SK-N-SH (cell line): ENCODE data around the gene SHROOM2. TPM values are rescaled to one million over a fixed set of nuclear protein-coding genes. Genes with fewer than 3 reads are reported as not detected.

Experiments used
- CTCF ChIA-PET: fragments of 300-600, 350-600 bp; formaldehyde crosslinking; extraction: SDS; loops from one replicate; lab custom pipeline; 2021; lab: Yijun Ruan, JAX
- POLR2A ChIA-PET: fragments of 350-600 bp; sonication (Branson Sonifier 250); formaldehyde crosslinking; extraction: SDS; loops from one replicate; lab custom pipeline; 2020; ENCODE audit warnings: antibody characterized with exemption, inconsistent platforms; lab: Yijun Ruan, JAX
- DNase-seq: peaks from one replicate; pipeline ENCODE4 v3.0.0; 2012
- H2AFZ ChIP-seq: fragments of 200-600 bp; sonication (generic); 2 replicates; pipeline ENCODE4 v1.8.1; 2016; ENCODE audit warnings: antibody characterized with exemption, mild to moderate bottlenecking, low read depth
- H3F3A ChIP-seq: fragments of 200-600 bp; sonication (generic); replicated peaks from 2 replicates; pipeline ENCODE3; 2016; ENCODE audit warnings: antibody characterized with exemption, mild to moderate bottlenecking; ENCODE audit not compliant: insufficient read depth
- H3K27ac ChIP-seq, 2 experiments: fragments of 200-500 bp in 1 of 2; fragments of 200-600 bp in 1 of 2; sonication (Bioruptor generic) in 1 of 2; sonication (generic), shearing (Covaris generic) in 1 of 2; 2 replicates each; pipeline versions ENCODE4 v1.5.1 to v1.6.1; 2014 to 2016; ENCODE audit warnings: low read depth in 2 of 2, inconsistent platforms in 1 of 2, low read length in 1 of 2, mild to moderate bottlenecking in 1 of 2, mixed read lengths in 1 of 2
- H3K27me3 ChIP-seq: fragments of 200-600 bp; sonication (generic), shearing (Covaris generic); 2 replicates; pipeline ENCODE4 v1.6.1; 2016; ENCODE audit warnings: mixed run types; ENCODE audit not compliant: insufficient read depth
- H3K36me3 ChIP-seq, 2 experiments: fragments of 200-500 bp in 1 of 2; fragments of 200-600 bp in 1 of 2; sonication (Bioruptor generic) in 1 of 2; sonication (generic) in 1 of 2; replicated peaks in 1 of 2; 2 replicates each; pipeline versions ENCODE3 to v1.5.1; 2014 to 2016; ENCODE audit warnings: low read length in 1 of 2, mild to moderate bottlenecking in 1 of 2; ENCODE audit not compliant: insufficient read depth in 2 of 2, control insufficient read depth in 1 of 2
- H3K4me1 ChIP-seq, 2 experiments: fragments of 200-500 bp in 1 of 2; fragments of 200-600 bp in 1 of 2; sonication (Bioruptor generic) in 1 of 2; sonication (generic), shearing (Covaris generic) in 1 of 2; 2 replicates each; pipeline versions ENCODE4 v1.5.1 to v1.6.1; 2014 to 2016; ENCODE audit warnings: low read depth in 1 of 2, low read length in 1 of 2, mixed run types in 1 of 2; ENCODE audit not compliant: insufficient read depth in 2 of 2, control insufficient read depth in 1 of 2
- H3K4me2 ChIP-seq: fragments of 200-600 bp; sonication (generic), shearing (Covaris generic); 2 replicates; pipeline ENCODE4 v1.6.1; 2017; ENCODE audit warnings: mixed run types
- H3K4me3 ChIP-seq, 2 experiments: fragments of 200-500 bp in 1 of 2; fragments of 200-600 bp in 1 of 2; sonication (Bioruptor generic) in 1 of 2; sonication (generic), shearing (Covaris generic) in 1 of 2; 2 replicates each; pipeline versions ENCODE4 v1.5.1 to v1.8.1; 2014 to 2016; ENCODE audit warnings: low read depth in 2 of 2, inconsistent platforms in 1 of 2, low read length in 1 of 2, mild to moderate bottlenecking in 1 of 2, mixed read lengths in 1 of 2, moderate library complexity in 1 of 2
- H3K79me2 ChIP-seq: fragments of 200-600 bp; sonication (generic); 2 replicates; pipeline ENCODE4 v1.8.1; 2017; ENCODE audit warnings: mild to moderate bottlenecking; ENCODE audit not compliant: insufficient read depth
- H3K9ac ChIP-seq: fragments of 200-600 bp; sonication (generic); 2 replicates; pipeline ENCODE4 v1.6.1; 2017; ENCODE audit warnings: mixed run types
- H3K9me2 ChIP-seq: fragments of 200-600 bp; sonication (generic); 2 replicates; pipeline ENCODE4 v1.6.1; 2017; ENCODE audit warnings: mixed run types
- H3K9me3 ChIP-seq: fragments of 200-600 bp; sonication (generic); 2 replicates; pipeline ENCODE4 v1.6.1; 2017; ENCODE audit warnings: mixed run types, mild to moderate bottlenecking, moderate library complexity
- H4K20me1 ChIP-seq: fragments of 200-600 bp; sonication (generic); 2 replicates; pipeline ENCODE4 v1.6.1; 2017; ENCODE audit warnings: mild to moderate bottlenecking, mixed run types; ENCODE audit not compliant: insufficient read depth
- CHD2 ChIP-seq: fragments of 150-350 bp; IDR thresholded peaks from 2 replicates; pipeline ENCODE4 v1.6.1; 2018; ENCODE audit warnings: low read length; ENCODE audit not compliant: partially characterized antibody
- ELF1 ChIP-seq: IDR thresholded peaks from 2 replicates; pipeline ENCODE4 v1.4.0; 2012
- EP300 ChIP-seq, 2 experiments: IDR thresholded peaks; 2 replicates each; pipeline versions ENCODE4 v1.4.0 to v1.6.1; 2012; ENCODE audit warnings: borderline replicate concordance in 1 of 2, low read depth in 1 of 2, low read length in 1 of 2
- FOSL2 ChIP-seq: IDR thresholded peaks from 2 replicates; pipeline ENCODE4 v1.4.0; 2012; ENCODE audit warnings: low read depth, mild to moderate bottlenecking, moderate library complexity, borderline replicate concordance
- GABPA ChIP-seq: IDR thresholded peaks from 2 replicates; pipeline ENCODE4 v1.4.0; 2012; ENCODE audit warnings: low read depth, mild to moderate bottlenecking
- GATA2 ChIP-seq: sonication (generic); formaldehyde crosslinking; IDR thresholded peaks from 2 replicates; pipeline ENCODE4 v1.5.0; 2020; ENCODE audit warnings: mild to moderate bottlenecking, missing genetic modification reagents
- JUND ChIP-seq: IDR thresholded peaks from 2 replicates; pipeline ENCODE4 v1.4.0; 2012
- NRF1 ChIP-seq: IDR thresholded peaks from 2 replicates; pipeline ENCODE4 v1.6.1; 2012; ENCODE audit warnings: low read depth, mild to moderate bottlenecking, low read length
- POLR2AphosphoS5 ChIP-seq: IDR thresholded peaks from 2 replicates; pipeline ENCODE4 v1.6.1; 2012; ENCODE audit warnings: low read depth, low read length
- RAD21 ChIP-seq: IDR thresholded peaks from 2 replicates; pipeline ENCODE4 v1.6.1; 2012; ENCODE audit warnings: mild to moderate bottlenecking, low read length
- RXRA ChIP-seq: IDR thresholded peaks from 2 replicates; pipeline ENCODE4 v1.4.0; 2012; ENCODE audit warnings: low read depth, mild to moderate bottlenecking, borderline replicate concordance
- SMC3 ChIP-seq: IDR thresholded peaks from 2 replicates; pipeline ENCODE4 v1.6.1; 2012; ENCODE audit warnings: low read depth, low read length, improper control_type of control experiment
- TCF12 ChIP-seq: IDR thresholded peaks from 2 replicates; pipeline ENCODE4 v1.4.0; 2012
- ZBTB33 ChIP-seq: IDR thresholded peaks from 2 replicates; pipeline ENCODE4 v1.4.0; 2012; ENCODE audit warnings: low read depth, borderline replicate concordance
- WGBS: methylation state at CpG from one replicate; pipeline ENCODE4 v1.1.6; 2017; ENCODE audit warnings: low lambda C conversion rate; 5-methylcytosine and 5-hydroxymethylcytosine counted together
- polyA plus RNA-seq, 3 experiments: library from polyadenylated mRNA; depleted of rRNA; stranded (reverse); fragments of >200 nt; gene quantifications; 2 replicates each; pipeline ENCODE4 v1.2.3, GENCODE V29; 2012
- TF ChIP-seq, protein P1 (sequence below): IDR thresholded peaks from 2 replicates; pipeline ENCODE4; 2012
- TF ChIP-seq, protein P2 (sequence below): fragments of 150-350 bp; IDR thresholded peaks from 2 replicates; pipeline ENCODE4 v1.6.1; 2016; ENCODE audit warnings: mild to moderate bottlenecking, low read depth, low read length
- TF ChIP-seq, protein P3 (sequence below): IDR thresholded peaks from 2 replicates; pipeline ENCODE4 v1.6.1; 2012; ENCODE audit warnings: mild to moderate bottlenecking, low read depth, low read length, moderate library complexity

SHROOM2 gene
- polyA plus RNA-seq, 1 of the 3 experiments (the other 2 are of a cell fraction), result not detected

DNA sequence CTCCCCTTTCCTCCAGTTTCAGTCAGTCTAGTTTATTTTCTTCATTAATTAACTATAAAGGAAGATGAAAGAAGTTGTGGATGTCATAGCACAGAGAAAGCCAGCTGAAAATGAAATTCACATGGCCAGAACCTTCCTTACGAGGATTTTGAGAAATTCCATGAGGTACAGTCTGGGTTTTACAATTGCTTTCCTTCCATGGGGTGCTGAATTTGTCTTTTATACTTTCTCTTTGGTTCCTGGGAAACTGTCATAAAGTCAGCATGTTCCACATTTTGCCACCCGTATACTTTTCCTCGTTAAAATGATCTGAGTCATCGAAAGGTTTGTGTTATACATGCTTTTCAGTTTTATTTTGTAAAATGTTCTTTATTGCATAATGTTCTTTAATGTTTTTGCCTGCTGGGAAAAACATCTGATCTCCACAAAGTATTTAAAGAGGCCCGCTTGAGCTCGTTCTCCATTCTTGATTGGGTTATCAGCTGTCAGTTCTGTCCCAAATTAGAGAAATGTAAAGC lies 102.8 kb downstream of the SHROOM2 start (continued):
- TF ChIP-seq, protein P1, sequence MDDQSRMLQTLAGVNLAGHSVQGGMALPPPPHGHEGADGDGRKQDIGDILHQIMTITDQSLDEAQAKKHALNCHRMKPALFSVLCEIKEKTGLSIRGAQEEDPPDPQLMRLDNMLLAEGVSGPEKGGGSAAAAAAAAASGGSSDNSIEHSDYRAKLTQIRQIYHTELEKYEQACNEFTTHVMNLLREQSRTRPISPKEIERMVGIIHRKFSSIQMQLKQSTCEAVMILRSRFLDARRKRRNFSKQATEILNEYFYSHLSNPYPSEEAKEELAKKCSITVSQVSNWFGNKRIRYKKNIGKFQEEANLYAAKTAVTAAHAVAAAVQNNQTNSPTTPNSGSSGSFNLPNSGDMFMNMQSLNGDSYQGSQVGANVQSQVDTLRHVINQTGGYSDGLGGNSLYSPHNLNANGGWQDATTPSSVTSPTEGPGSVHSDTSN, result no peak
- TF ChIP-seq EP300 (IDR thresholded peaks at IDR 0.05; ENCODE audit: borderline replicate concordance in 1 of 2, low read depth in 1 of 2, low read length in 1 of 2) (no peak), FOSL2 (no peak)

DNA sequence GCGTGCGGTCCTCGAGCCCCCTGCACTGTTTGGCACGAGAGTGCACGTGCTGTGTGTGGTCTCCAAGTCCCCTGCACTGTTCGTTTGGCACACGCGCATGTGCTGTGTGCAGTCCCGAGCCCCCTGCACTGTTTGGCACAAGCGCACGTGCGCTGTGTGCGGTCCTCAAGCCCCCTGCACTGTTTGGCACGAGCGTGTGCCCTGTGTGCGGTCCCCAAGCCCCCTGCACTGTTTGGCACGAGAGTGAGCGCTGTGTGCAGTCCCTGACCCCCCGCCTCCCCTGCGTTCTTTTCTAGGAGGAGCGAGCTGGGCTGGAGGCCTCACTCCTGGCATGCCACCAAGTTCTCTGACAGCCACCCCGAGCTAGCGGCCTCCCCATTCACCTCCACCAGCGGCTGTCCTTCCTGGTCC lies 104.5 kb downstream of the SHROOM2 start:
- no peak for TF ChIP-seq NRF1
- TF ChIP-seq RXRA, result no peak
- TF ChIP-seq TCF12, result no peak
- TF ChIP-seq EP300 (IDR thresholded peaks at IDR 0.05; ENCODE audit: borderline replicate concordance in 1 of 2, low read depth in 1 of 2, low read length in 1 of 2), result no peak
- TF ChIP-seq JUND, result no peak
- no peak for TF ChIP-seq RAD21
- TF ChIP-seq, protein P2, sequence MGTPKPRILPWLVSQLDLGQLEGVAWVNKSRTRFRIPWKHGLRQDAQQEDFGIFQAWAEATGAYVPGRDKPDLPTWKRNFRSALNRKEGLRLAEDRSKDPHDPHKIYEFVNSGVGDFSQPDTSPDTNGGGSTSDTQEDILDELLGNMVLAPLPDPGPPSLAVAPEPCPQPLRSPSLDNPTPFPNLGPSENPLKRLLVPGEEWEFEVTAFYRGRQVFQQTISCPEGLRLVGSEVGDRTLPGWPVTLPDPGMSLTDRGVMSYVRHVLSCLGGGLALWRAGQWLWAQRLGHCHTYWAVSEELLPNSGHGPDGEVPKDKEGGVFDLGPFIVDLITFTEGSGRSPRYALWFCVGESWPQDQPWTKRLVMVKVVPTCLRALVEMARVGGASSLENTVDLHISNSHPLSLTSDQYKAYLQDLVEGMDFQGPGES, result no peak
- TF ChIP-seq SMC3, result no peak
- no peak for DNase-seq
- Histone ChIP-seq H3K9ac (no peak overlapping the region), H3K4me3 (no peak overlapping the region), H3K4me2 (no peak overlapping the region), H3K4me1 (no peaks in the 10 kb centered on the region), H3K27ac (no peak overlapping the region), H4K20me1 (no peaks in the 10 kb centered on the region), H3K27me3 (peaks cover 6% of the 10 kb centered on the region; the same call in 1 of the 2 replicates), H3K9me2 (no peaks in the 10 kb centered on the region), H3K9me3 (no peaks in the 10 kb centered on the region), H3K36me3 (no peaks in the 10 kb centered on the region), H3F3A (no peaks in the 10 kb centered on the region), H2AFZ (no peak overlapping the region), H3K79me2 (no peaks in the 10 kb centered on the region)
- 43% methylated on average over 14 of the region's 24 CpGs for WGBS
- ChIA-PET POLR2A (no interaction called here), CTCF (no interaction called here)

DNA sequence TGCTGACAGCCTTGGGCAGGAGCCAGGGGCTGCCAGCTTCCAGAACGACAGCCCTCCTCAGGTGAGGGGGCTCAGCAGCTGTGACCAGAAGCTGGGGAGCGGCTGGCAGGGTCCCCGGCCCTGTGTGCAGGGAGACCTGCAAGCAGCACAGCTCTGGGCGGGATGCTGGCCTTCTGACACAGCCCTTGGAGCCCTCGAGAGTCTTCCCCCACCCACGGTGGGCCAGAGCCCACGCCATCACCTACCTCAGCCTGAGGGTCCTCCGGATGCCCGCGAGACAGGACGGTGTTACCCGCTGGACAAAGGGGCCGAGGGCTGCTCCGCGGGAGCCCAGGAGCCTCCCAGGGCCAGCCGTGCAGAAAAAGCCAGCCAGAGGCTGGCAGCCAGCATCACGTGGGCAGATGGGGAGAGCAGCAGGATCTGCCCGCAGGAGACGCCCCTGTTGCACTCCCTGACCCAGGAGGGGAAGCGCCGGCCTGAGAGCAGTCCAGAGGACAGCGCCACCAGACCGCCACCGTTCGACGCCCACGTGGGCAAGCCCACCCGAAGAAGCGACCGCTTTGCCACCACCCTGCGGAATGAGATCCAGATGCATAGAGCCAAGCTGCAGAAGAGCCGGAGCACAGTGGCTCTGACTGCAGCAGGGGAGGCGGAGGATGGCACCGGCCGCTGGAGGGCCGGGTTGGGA lies 109.1 kb downstream of the SHROOM2 start:
- ChIA-PET CTCF (interaction anchor here (1.2 to 1.3 kb wide), 2 partner anchors 9 to 224 kb away, joined by 3 read pairs; no protein-coding TSS in a partner anchor), POLR2A (no interaction called here)
- DNase-seq, result no peak
- H4K20me1 ChIP-seq, result no peaks in the 10 kb centered on the region
- no peak for TF ChIP-seq GATA2 (CRISPR knock-in tag)
- TF ChIP-seq RAD21, result no peak
- TF ChIP-seq ZBTB33, result no peak
- TF ChIP-seq CHD2, result no peak
- TF ChIP-seq, protein P3, sequence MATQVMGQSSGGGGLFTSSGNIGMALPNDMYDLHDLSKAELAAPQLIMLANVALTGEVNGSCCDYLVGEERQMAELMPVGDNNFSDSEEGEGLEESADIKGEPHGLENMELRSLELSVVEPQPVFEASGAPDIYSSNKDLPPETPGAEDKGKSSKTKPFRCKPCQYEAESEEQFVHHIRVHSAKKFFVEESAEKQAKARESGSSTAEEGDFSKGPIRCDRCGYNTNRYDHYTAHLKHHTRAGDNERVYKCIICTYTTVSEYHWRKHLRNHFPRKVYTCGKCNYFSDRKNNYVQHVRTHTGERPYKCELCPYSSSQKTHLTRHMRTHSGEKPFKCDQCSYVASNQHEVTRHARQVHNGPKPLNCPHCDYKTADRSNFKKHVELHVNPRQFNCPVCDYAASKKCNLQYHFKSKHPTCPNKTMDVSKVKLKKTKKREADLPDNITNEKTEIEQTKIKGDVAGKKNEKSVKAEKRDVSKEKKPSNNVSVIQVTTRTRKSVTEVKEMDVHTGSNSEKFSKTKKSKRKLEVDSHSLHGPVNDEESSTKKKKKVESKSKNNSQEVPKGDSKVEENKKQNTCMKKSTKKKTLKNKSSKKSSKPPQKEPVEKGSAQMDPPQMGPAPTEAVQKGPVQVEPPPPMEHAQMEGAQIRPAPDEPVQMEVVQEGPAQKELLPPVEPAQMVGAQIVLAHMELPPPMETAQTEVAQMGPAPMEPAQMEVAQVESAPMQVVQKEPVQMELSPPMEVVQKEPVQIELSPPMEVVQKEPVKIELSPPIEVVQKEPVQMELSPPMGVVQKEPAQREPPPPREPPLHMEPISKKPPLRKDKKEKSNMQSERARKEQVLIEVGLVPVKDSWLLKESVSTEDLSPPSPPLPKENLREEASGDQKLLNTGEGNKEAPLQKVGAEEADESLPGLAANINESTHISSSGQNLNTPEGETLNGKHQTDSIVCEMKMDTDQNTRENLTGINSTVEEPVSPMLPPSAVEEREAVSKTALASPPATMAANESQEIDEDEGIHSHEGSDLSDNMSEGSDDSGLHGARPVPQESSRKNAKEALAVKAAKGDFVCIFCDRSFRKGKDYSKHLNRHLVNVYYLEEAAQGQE, result no peak
- TF ChIP-seq GABPA, result no peak
- no peak for TF ChIP-seq ELF1
- TF ChIP-seq JUND, result no peak
- TF ChIP-seq TCF12, result no peak
- TF ChIP-seq NRF1, result no peak
- TF ChIP-seq POLR2AphosphoS5, result no peak
- no peak overlapping the region for H3K4me3 ChIP-seq
- no peaks in the 10 kb centered on the region for H3K9me2 ChIP-seq
- H3K4me2 ChIP-seq, result no peak overlapping the region
- H3K4me1 ChIP-seq, result no peaks in the 10 kb centered on the region
- H3K79me2 ChIP-seq, result no peaks in the 10 kb centered on the region
- H3K9ac ChIP-seq, result no peak overlapping the region
- H3F3A ChIP-seq, result no peaks in the 10 kb centered on the region
- no peaks in the 10 kb centered on the region for H3K36me3 ChIP-seq
- H3K9me3 ChIP-seq, result no peaks in the 10 kb centered on the region
- peaks cover 6% of the 10 kb centered on the region; the same call in 1 of the 2 replicates for H3K27me3 ChIP-seq
- H3K27ac ChIP-seq, result no peak overlapping the region
- 27% methylated on average over 4 of the region's 36 CpGs for WGBS
- H2AFZ ChIP-seq, result no peak overlapping the region
